Measurements from ENCODE around the gene ITGB5.

Gene ITGB5

GRCh38 chr3:124895756-124896155 is 8.6 kb upstream of the ITGB5 start:
- no peak for DNase-seq

- DNase-seq = no peak
Observed at GRCh38 chr3:124893526-124893925, 6.4 kb upstream of the ITGB5 start.

- no peak for DNase-seq
Observed at GRCh38 chr3:124890573-124891190, 3.5 kb upstream of the ITGB5 start.

GRCh38 chr3:124888482-124889441 is 1.6 kb upstream of the ITGB5 start:
- DNase-seq = no peak

- DNase-seq = no peak
Observed at GRCh38 chr3:124887932-124888298, 750 bp upstream of the ITGB5 start.

- peak; percentile 74 for DNase-seq
Observed at GRCh38 chr3:124886168-124887056, 753 bp downstream of the ITGB5 start.

- DNase-seq = peak; percentile 11
Observed at GRCh38 chr3:124885466-124886167, 1.5 kb downstream of the ITGB5 start.

- no peak for DNase-seq
Observed at GRCh38 chr3:124884474-124885101, 2.6 kb downstream of the ITGB5 start.

- DNase-seq = no peak
Observed at GRCh38 chr3:124883766-124884473, 3.2 kb downstream of the ITGB5 start.

GRCh38 chr3:124882816-124883747 is 4.1 kb downstream of the ITGB5 start:
- no peak for DNase-seq

- DNase-seq = no peak
Observed at GRCh38 chr3:124881976-124882697, 5.0 kb downstream of the ITGB5 start.

- DNase-seq = no peak
Observed at GRCh38 chr3:124879337-124879680, 7.9 kb downstream of the ITGB5 start.

- DNase-seq = no peak
Observed at GRCh38 chr3:124878561-124879336, 8.4 kb downstream of the ITGB5 start.

GRCh38 chr3:124877674-124878073 is 9.5 kb downstream of the ITGB5 start:
- no peak for DNase-seq

- no peak for DNase-seq
Observed at GRCh38 chr3:124876401-124876878, 10.7 kb downstream of the ITGB5 start.

- DNase-seq = no peak
Observed at GRCh38 chr3:124873226-124873625, 13.9 kb downstream of the ITGB5 start.

- no peak for DNase-seq
Observed at GRCh38 chr3:124867511-124867910, 19.7 kb downstream of the ITGB5 start.

GRCh38 chr3:124862006-124862405 is 25.2 kb downstream of the ITGB5 start:
- DNase-seq = no peak

GRCh38 chr3:124861041-124861440 is 26.1 kb downstream of the ITGB5 start:
- DNase-seq = no peak

Measured in NCI-H146 (cell line).